Hair follicular keratinocyte (primary cell): Measurements from ENCODE around the gene RCAN3. TPM values are rescaled to one million over a fixed set of nuclear protein-coding genes. Genes with fewer than 3 reads are reported as not detected.

Experiments
- total RNA-seq: library from RNA; depleted of rRNA; stranded (reverse); fragments of >200 nt; gene quantifications from 2 replicates; pipeline ENCODE4 v1.2.3, GENCODE V29; 2015

RCAN3 gene
- 14.8 and 27.4 TPM in 2 replicates for total RNA-seq

GRCh38 chr1:24502709-24503058, at the start of gene RCAN3:
Gene RCAN3 (plus strand): TSS chr1:24502836. CDS start chr1:24514373, 11,537 bp downstream.

GRCh38 chr1:24555591-24556413, 53.2 kb downstream of the RCAN3 start, which contains the start of gene NCMAP:
Gene NCMAP (plus strand): TSS chr1:24556087. CDS start chr1:24595431, 39,344 bp downstream.

Other genes with a start within 250 kb of the RCAN3 start
- gene GRHL3, start 183.5 kb upstream of the RCAN3 start, total RNA-seq = 3.0 and 10.9 TPM in 2 replicates
- 10.2 TPM in 2 replicates for gene STPG1, start 89.1 kb upstream of the RCAN3 start, total RNA-seq
- 43.9 and 46.5 TPM in 2 replicates for gene NIPAL3, start 87.0 kb upstream of the RCAN3 start, total RNA-seq
- gene NCMAP, start 53.3 kb downstream of the RCAN3 start, total RNA-seq = not detected in 2 replicates
- 43.4 and 64.5 TPM in 2 replicates for gene SRRM1, start 140.5 kb downstream of the RCAN3 start, total RNA-seq
- 97.6 and 169 TPM in 2 replicates for gene CLIC4, start 242.6 kb downstream of the RCAN3 start, total RNA-seq